ENCODE data around the gene ROR1. TPM values are rescaled to one million over a fixed set of nuclear protein-coding genes. Genes with fewer than 3 reads are reported as not detected.

Gene ROR1
- total and polyA plus RNA-seq, 9 donors, result 3.0 to 26.1 (median 15.0) TPM

GRCh38 chr1:64209221-64209620, 435.4 kb downstream of the ROR1 start:
- DNase-seq, result no peak
- Histone ChIP-seq H3K4me1 (ENCODE audit: insufficient read depth) (no peaks in the 10 kb centered on the region), H3K9me3 (no peaks in the 10 kb centered on the region), H3K27me3 (no peaks in the 10 kb centered on the region), H3K4me3 (no peak overlapping the region), H3K27ac (no peak overlapping the region), H3K36me3 (no peaks in the 10 kb centered on the region)
- 69 to 76% (median 74%) methylated on average over 2 of the region's 2 CpGs for WGBS, 3 donors
- TF ChIP-seq EP300 (IDR thresholded peaks at IDR 0.05) (no peak), POLR2A (IDR thresholded peaks at IDR 0.05) (no peak)
- TF ChIP-seq, protein P1, sequence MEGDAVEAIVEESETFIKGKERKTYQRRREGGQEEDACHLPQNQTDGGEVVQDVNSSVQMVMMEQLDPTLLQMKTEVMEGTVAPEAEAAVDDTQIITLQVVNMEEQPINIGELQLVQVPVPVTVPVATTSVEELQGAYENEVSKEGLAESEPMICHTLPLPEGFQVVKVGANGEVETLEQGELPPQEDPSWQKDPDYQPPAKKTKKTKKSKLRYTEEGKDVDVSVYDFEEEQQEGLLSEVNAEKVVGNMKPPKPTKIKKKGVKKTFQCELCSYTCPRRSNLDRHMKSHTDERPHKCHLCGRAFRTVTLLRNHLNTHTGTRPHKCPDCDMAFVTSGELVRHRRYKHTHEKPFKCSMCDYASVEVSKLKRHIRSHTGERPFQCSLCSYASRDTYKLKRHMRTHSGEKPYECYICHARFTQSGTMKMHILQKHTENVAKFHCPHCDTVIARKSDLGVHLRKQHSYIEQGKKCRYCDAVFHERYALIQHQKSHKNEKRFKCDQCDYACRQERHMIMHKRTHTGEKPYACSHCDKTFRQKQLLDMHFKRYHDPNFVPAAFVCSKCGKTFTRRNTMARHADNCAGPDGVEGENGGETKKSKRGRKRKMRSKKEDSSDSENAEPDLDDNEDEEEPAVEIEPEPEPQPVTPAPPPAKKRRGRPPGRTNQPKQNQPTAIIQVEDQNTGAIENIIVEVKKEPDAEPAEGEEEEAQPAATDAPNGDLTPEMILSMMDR (IDR thresholded peaks at IDR 0.05), result no peak
- intact Hi-C loops (cut with DNase I), result no loop called here

DNA sequence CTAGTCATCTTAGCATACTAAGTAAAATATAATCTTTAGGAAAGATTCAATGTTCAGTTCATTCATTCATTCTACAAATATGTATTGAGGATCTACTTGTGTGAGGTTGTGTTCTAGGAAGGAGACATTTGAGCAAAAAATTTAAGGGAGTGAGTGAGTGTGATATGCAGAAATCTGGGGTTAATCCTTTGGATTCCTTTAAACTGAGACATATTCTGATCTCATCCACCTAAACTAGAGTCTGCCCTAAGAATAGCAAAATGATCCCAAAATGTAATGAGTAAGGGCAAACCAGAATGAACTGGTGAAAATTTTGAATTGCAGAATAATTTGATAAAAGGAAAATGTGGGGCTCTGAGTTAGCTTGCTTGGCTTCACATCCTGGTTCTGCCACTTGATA, 438.2 kb downstream of the ROR1 start:
- no peaks in the 10 kb centered on the region for H3K4me1 ChIP-seq (ENCODE audit: insufficient read depth)

DNA sequence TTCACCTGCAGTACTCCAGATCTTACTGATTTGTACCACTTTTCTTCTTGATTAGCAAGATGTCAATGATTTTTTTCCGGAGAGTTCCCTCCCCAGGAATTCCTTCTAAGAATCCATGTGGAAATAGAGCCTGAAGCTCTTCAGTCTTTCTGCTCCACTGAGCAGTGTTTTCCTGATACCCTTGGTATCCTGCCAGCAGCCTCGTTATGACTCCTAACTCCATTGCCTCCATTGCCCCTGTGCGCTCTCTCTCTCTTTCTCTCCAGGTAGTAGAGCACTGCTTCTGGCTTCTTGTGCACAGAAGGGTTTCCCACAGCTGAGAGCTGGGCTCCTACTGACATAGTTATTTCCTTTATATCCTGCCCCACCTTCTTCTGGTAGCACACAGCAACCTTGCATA, 441.8 kb downstream of the ROR1 start:
- no peak overlapping the region for H3K27ac ChIP-seq
- no peak overlapping the region for H3K4me3 ChIP-seq
- no peaks in the 10 kb centered on the region for H3K4me1 ChIP-seq (ENCODE audit: insufficient read depth)
- TF ChIP-seq, protein P1 (IDR thresholded peaks at IDR 0.05), result no peak
- TF ChIP-seq EP300 (IDR thresholded peaks at IDR 0.05) (no peak), POLR2A (IDR thresholded peaks at IDR 0.05) (no peak)
- intact Hi-C loops (cut with DNase I), result no loop called here
- no peaks in the 10 kb centered on the region for H3K27me3 ChIP-seq
- no peaks in the 10 kb centered on the region for H3K36me3 ChIP-seq
- H3K9me3 ChIP-seq, result no peaks in the 10 kb centered on the region
- WGBS, 3 donors, result 72 to 82% (median 79%) methylated on average over 3 of the region's 3 CpGs
- DNase-seq, result no peak

More for the DNA sequence above, 438.2 kb downstream of the ROR1 start:
- Histone ChIP-seq H3K36me3 (no peaks in the 10 kb centered on the region), H3K4me3 (no peak overlapping the region), H3K27me3 (no peaks in the 10 kb centered on the region), H3K9me3 (no peaks in the 10 kb centered on the region), H3K27ac (no peak overlapping the region)
- no peak for DNase-seq
- intact Hi-C loops (cut with DNase I), result no loop called here
- TF ChIP-seq, protein P1 (IDR thresholded peaks at IDR 0.05), result no peak
- TF ChIP-seq EP300 (IDR thresholded peaks at IDR 0.05) (no peak), POLR2A (IDR thresholded peaks at IDR 0.05) (no peak)

DNA sequence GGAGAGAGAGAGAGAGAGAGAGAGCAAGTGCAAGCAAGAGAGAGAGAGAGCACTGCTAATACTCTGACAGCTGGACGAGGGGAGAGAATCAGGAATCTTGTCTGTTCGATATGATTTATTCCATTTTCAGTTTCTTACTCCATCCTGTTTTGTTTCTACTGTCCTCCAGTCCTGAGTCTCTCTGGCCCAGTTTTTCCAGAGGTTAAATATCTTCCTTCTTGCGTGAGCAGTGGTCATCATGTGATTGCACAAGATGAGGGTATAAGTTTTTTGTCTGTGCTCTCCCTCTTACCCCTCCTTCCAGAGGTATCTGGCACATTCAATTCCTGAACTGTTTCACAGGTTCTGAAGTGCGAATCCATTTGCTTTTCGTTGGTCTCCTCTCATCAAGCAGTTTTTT, 446.4 kb downstream of the ROR1 start:
- H3K27me3 ChIP-seq, result no peaks in the 10 kb centered on the region
- H3K9me3 ChIP-seq, result no peaks in the 10 kb centered on the region
- H3K4me3 ChIP-seq, result no peak overlapping the region
- TF ChIP-seq POLR2A (IDR thresholded peaks at IDR 0.05), result no peak
- TF ChIP-seq EP300 (IDR thresholded peaks at IDR 0.05), result no peak
- TF ChIP-seq, protein P1 (IDR thresholded peaks at IDR 0.05), result no peak
- 61 to 66% (median 64%) methylated on average over 5 of the region's 5 CpGs for WGBS, 3 donors
- no peaks in the 10 kb centered on the region for H3K36me3 ChIP-seq
- no peaks in the 10 kb centered on the region for H3K4me1 ChIP-seq (ENCODE audit: insufficient read depth)
- intact Hi-C loops (cut with DNase I), result no loop called here
- no peak overlapping the region for H3K27ac ChIP-seq
- DNase-seq, result no peak
